GM19395 (cell line): Measurements from ENCODE around the gene CYP46A1.
"Not testable (repeated sequence)": the region's sequence is repeated elsewhere in the genome, so short reads cannot be mapped to it uniquely, and the experiment has no call there.

ENCODE experiments used
- ATAC-seq: cut with Tn5 transposase; IDR thresholded peaks from one replicate; pipeline ENCODE4 v1.9.1; 2021; ENCODE audit warnings: mild to moderate bottlenecking, moderate library complexity; ENCODE audit not compliant: unreplicated experiment

Gene CYP46A1

DNA sequence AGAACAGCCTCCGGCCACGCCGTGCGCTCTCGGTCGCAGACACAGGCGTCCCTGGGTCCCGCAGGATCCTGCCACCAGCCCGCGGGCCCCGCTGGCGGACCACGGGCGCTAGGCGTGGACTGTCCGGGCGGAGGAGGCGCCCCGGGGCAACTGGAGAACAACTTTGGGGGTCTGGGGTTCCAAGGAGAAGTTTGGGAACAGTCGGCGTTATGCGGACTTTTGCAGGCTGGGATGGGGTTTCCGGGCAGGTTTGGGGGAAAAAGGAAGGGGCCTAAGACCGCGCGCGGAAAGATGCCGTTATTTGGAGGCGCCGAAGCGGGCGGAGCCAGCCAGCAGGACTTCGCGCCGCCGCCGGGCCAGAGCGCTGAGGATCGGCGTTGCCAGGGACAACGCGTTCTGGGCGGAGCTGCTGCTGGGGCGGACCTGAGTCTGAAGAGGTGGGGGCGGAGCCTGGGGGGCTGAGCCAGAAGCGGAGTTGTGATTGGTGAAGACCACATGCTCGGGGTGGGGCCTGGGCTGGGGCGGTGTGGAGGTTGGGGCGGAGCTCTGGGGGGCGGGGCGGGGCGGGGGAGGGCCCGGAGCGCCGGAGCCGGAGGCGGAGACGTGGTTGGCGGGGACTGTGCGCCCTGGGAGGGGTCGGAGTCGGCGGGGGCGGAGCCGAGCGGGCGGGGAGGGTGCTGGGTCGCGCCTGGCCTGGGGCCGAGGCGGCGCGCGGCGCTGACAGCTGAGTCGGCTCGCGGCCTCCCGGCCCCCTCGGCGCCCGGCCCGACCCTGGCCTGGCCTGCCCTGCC is at the start of gene CYP46A1:
Gene CYP46A1, plus strand, starts transcription at position 680 of the 791 bp plus-strand sequence. CDS start 120 bp downstream, outside the sequence.
- ATAC-seq, result peak; percentile 89

DNA sequence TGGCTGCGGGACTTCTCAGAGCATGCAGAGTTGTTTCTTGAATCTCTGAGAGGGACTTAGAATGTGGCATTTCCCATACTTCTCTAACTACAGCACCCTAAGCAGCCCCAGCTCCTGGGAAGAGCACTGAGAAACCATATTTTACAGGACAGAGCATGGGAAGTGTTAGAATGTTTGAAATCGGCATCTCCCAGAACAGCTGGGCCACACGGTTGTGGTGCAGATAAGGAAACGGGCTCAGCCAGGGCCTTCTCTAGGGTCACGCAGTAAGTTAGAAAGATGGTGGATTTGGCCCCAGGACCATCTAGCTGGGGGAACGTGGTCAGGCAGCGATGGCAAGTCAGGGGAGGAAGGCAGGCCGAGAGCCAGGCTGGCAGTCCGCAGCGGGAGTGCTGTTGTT is 49.7 kb upstream of the CYP46A1 start:
- ATAC-seq, result no peak

DNA sequence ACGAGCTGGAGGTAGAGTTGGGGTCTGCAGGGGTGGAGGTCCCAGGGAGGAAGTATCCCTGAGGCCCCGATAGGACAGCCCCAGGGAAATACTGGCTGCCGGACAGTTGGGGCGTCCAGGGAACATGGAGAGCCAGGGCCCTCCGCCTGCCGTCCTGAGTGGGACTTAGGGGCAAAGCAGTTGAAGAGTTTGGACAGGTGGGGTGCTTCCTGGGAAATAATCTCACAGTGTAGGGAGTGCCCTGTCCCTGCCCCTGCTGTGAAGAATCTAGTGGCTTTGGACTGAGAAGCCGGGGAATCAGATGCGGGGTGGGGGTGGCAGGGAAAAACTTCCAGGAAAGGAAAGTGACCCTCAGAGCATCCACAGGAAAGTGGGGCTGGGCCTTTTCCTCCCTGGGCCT is 49.0 kb upstream of the CYP46A1 start:
- no peak for ATAC-seq

DNA sequence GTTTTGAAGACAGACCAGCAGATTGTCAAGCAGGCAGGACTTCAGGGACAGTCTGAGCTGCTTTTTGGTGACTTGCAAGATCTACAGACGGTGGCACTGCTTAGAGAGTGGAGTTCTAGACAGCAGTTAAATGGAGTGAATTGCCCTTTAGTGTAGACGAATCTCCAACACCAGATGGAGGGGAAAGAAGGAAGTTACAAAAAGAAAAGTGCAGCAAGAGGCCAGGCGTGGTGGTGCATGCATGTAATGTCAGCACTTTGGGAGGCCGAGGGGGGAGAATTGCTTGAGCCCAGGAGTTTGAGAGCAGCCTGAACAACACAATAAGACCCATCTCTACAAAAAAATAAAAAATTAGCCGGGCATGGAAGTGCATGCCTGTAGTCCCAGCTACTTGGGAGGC is 47.6 kb upstream of the CYP46A1 start:
- no peak for ATAC-seq

DNA sequence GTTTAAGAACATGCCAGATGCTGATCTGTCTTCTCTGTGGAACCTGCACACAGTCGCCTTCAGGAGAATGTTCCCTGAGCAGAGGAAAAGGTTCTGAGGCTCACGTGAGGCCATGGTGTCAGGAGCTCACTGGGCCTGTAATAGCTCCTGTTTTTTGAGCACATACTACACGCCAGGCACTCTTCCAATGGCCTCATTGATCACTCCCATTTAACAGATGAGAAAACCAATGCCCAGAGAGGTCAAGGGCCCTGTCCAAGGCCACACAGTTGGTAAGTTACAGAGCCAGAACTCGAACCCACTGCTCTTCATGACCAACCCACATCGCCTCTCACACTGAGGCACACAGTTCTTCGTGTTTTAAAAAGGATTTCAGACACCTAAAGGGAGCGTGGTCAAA is 46.5 kb upstream of the CYP46A1 start:
- ATAC-seq, result no peak

DNA sequence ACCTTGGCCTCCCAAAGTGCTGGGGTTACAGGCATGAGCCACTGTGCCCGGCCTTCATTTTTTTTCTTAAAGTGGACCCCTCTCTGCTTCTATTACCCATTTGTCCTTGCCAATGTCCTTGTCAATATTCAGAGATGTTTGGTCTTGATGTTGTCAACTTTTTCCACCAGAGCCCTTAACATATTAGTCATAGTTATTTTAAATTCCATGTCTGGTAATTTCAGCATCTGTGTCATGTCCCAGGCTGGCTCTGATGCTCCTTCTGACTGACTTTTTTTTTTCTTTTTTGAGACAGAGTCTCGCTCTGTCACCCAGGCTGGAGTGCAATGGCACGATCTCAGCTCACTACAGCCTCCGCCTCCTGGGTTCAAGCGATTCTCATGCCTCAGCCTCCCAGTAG is 41.3 kb upstream of the CYP46A1 start:
- ATAC-seq, result not testable (repeated sequence)

DNA sequence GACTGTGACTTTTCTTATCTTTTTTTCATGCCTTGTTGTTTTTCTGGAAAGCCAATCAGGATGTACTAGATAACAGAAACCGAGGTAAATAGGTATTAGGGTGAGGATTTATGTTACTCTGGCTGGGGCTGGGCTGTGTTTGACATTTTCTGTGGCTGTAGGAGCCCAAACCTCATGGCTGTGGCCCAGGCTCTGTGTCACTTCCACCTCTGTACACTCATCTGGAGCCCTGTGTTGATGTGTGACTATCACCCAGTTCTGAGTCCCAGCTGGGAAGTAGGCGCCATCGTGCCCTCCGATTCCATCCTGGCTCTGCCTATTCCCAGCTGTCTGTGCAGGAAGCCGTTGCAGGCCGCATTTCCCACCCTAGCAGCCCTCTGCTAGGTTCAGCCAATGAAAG is 40.8 kb upstream of the CYP46A1 start:
- ATAC-seq, result no peak

DNA sequence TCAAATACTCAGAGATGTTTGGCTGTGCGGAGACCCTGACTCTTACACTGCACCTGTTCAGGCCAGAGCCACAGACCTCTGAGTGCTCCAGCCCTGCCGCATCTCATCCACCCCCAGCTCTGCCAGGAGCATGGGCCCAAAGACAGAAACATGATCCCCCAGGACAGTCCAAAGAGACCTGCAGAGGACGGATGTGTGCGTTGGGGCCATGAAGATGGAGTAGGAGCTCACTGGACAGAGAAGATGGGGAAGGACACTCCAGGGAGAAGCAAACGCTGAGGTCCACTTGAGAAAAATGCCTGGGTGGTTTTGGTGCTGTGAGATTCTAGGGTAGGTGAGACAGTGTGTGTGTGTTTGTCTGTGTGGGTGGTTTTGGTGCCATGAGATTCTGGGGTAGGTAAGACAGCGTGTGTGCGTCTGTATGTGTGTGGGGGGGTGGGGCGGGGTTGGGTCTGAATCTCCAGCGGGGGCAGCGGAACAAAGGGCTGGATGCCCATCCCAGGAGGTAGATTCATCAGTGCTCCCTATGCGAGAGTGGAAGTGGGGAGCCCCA is 40.0 kb upstream of the CYP46A1 start:
- no peak for ATAC-seq

DNA sequence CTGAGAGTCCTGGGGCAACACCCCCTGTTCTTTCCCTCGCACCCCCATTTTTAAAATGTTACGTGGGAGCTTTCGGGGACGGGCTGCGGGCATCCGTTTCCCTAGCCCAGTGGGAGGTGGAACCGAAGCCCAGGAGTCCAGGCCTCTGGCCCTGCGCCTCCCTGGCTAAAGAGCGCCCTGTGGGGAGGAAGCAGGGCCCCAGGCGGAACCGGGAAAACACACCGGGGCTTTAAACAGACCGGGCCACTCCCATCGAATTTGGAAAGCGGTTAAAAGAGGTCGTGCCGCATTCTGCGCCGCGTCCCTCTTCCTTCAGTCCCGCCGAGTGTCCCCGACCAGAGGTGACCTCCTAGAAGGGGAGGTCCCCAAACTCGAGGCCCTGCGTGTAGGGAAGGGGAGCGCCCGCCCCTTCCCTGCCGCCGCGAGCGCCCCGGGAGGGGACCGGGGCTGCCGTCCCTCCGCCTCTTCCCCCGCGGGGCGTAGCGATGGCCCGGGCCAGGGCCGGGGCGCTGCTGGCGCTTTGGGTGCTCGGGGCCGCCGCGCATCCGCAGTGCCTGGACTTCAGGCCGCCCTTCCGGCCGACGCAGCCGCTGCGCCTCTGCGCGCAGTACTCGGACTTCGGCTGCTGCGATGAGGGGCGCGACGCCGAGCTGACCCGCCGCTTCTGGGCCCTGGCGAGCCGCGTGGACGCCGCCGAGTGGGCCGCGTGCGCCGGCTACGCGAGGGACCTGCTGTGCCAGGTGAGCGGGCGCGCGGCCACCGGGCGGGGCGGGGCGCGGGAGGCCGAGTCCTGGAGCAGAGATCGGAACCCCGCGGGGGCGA is 39.2 kb upstream of the CYP46A1 start, which contains the start of gene HHIPL1:
Gene HHIPL1, plus strand, starts transcription at position 407 of the 822 bp plus-strand sequence. Its CDS starts 79 bp downstream, at position 486.
- no peak for ATAC-seq

DNA sequence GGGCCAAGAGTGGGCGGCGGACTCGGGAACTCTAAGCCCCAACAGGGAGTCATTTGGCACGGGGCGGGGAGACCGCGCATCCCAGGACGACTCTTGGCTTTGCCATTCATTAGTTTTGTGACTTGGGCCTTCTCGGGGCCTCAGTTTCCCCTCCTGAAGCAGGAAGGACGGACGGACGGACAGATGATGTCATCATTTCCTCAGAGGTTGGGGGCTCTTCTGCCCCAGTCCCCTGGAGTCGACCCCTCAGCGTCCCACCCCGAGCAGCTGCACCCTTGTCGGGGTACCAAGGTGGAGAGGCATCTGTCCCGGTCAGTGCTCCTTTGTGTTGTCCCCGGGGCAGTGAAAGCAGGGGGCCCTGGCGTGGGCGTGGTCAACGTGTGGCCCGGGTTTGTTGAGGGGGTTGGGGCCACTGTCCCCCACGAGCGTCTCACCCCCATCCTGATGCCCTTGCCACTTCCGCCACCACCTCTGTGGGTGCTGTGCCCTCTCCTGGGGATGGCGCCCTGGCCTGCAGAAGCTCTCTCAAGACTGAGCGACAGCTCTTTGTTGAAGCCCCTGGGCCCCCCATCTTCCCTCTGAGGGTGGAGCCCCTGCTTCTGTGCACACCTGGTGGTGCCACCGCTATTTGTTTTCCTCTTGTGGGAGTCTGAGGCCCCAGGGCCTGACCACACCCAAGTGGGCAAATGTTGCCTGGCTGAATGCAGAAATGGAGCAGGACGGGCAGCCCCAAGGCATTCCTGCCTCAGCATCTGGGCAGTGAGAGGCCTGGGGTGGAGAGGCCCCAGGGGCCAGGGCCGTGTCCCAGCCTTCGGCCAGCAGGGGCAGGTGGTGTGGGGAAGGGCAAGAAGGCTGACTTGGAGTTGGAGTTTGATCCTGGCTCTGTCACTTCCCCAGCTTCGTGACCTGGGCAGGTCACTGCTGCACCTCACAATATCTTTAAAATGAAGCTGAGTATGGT is 38.3 kb upstream of the CYP46A1 start:
- ATAC-seq, result no peak

DNA sequence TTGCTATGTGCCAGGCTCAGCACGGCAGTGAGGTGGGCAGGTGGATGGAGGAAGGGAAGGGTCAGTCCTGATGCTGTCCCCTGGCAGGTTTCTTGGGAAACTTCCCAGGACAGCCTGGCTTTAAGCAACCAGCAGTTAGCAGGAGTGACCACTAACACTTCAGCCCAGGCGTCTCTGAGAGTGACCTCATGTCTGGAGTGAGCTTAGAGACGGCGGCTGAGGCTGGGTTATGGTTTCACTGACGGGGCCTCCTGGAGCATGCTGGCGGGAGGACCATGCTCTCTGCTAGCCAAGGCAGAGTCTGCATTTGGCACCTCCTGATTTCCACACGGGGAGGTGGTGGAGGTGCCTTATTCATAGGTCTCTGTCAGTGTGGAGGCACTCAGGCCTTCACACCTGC is 36.7 kb upstream of the CYP46A1 start:
- no peak for ATAC-seq

DNA sequence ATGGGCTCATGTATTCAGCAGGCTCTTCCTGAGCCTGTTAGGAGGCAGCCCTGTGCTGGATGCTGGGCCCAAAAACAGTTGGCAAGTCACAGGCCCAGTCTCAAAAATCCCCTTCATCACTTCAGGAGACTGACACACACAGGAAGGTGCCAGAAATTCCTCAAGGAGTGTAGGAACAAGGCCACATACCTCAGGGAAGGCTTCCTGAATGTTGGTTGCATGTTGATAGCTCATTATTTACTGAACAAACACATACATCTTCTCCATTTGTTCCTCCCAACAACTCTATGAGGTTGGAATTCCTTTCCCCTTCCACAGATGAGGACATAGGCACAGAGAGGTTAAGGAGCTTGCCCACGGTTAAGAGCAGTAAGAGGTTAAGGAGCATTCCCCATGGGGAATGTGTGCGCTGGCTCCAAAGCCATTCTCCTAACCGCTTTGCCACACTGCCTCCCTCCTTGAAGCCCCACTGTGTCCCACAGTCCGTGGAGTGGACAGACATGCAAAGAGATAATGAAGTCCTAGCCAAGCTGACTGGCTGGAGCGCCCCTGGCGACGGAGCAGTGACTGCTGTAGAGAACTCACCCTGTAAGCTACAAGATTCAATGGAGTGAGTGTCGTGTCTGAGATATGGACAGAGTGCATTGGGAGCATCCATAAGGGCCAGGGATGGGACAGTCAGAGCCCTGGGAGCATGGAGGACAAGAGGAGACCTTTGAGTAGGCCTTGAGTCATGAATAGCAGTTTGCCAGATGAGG is 35.9 kb upstream of the CYP46A1 start:
- ATAC-seq, result no peak

DNA sequence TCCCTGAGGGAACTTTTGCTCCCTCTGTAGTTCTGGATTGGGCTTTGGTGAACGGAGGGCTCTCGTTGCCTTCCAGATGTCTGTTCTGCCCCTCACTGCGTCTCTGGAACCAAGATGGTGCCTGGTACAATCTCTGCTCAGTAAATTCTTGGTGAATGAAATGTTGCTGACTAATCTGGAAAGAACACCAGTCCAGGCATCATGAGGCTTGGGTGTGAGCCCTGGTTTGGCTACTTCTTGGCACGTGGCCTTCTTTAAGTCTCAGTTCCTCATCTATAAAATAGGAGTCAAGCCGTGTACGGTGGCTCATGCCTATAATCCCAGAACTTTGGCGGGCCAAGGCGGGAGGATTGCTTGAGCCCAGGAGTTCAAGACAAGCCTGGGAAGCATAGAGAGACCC is 34.9 kb upstream of the CYP46A1 start:
- ATAC-seq, result no peak

DNA sequence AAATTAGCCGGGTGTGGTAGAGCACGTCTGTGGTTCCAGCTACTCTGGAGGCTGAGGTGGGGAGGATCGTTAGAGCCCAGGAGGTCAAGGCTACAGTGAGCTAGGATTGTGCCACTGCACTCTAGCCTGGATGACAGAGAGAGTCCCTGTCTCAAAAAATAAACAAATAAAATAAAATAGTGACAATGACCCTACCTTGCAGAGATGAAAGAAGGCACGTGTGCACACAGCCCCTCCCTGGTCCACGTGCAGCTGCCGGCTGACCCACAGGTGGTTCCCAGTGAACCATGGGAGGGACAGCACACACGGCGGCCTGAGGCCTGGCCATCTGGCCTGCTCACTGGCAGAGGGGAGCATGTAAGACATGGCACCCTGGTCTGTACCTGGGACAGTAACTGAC is 34.5 kb upstream of the CYP46A1 start:
- ATAC-seq, result no peak

DNA sequence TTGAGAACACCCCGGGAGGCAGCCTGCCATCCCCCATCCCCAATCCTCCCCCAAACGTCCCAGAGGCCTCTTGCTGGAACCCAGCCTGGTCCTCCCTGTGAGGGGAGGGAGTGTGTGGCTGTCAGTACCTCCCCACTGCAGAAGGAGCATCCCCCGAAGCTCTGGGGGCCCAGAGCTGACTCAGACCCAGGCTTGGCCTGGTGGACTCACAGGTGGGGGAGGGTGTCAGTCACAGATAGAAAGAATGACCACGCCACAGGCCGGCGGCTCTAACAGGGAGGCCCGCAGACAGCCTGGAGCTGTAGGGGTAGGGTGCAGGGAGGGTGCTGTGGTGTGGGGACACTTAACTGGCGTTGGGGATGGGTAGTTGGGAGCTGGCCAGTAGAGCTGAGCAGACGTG is 33.9 kb upstream of the CYP46A1 start:
- ATAC-seq, result no peak

DNA sequence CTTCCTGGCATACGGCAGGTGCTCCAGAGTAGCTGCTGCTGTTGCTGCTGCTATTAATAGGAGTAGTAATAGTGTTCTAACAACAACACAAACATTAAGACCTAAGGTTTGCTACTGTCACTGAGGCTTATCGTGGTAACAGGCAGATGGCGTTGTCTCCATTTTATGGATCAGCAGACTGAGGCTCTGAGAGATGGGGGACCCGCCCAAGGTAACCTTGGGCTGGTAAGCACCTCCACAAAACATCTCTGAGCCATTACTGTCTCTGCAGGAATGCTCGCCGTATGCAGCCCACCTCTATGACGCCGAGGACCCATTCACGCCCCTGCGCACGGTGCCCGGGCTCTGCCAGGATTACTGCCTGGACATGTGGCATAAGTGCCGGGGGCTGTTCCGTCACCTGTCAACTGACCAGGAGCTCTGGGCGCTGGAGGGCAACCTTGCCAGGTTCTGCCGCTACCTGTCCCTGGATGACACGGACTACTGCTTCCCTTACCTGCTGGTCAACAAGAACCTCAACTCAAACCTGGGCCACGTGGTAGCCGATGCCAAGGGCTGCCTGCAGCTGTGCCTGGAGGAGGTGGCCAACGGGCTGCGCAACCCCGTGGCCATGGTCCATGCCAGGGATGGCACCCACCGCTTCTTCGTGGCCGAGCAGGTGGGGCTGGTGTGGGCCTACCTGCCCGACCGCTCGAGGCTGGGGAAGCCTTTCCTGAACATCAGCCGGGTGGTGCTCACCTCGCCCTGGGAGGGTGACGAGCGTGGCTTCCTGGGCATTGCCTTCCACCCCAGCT is 31.9 kb upstream of the CYP46A1 start:
- ATAC-seq, result no peak

DNA sequence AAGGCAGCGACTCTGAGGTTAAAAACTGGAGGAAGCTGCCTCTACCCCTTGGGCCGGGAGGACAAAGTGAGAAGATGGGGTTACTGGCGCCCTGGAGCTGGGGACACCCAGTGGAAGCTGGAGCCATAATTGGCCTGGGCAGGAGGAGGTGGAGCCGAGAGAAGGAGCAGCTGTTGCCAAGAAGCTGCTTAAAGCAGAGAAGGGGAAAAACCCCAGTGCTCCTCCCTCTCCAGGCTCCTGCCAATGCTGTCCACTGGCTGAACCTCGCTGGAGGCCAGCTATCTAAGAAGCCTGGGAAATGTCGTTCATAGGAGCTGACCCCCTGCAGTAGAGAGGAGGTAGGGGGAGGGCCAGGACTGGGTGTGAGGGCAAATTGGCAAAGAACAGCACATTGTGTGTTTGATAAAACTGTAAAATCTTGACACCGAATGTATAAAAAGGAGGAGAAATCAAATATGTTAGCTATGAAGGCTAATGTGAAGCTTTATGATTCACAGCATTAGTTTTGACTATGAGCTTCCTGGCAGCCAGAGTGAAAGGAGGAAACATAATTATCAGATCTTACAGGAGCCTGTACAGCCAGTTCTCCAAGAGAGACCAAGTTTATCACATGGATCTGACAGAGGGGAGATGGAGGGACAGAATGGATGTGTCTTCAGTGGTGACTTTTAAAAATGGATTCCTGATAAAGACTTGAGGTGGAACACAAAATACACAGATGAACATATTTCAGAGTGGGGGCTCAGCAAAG is 29.7 kb upstream of the CYP46A1 start:
- no peak for ATAC-seq

DNA sequence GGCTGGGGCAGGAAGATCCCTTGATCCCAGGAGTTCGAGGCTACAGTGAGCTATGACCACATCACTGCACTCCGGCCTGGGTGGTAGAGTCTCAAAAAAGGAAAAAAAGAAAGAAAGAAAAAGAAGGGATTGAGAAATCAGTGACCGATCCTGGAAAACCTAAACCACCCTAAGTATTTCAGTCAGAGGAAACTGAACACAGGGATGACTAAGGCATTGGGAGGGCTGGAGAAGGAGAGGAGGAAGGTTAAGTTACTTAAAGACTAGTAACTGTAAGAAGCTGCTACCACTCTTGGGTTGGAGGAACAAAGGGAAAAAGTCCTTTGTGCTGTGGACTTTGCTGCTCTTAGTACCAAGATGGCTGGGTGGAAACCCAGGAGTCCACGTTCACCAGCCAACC is 28.6 kb upstream of the CYP46A1 start:
- ATAC-seq, result no peak
